H9 (cell line): ENCODE measurements around the gene TMEM213. TPM values are rescaled to one million over a fixed set of nuclear protein-coding genes. Genes with fewer than 3 reads are reported as not detected.

Experiments used
- DNase-seq: peaks from one replicate; pipeline ENCODE4 v3.0.0-alpha.2; 2017
- H2AFZ ChIP-seq: one replicate; pipeline ENCODE4 v1.6.1; 2013; ENCODE audit warnings: mild to moderate bottlenecking, low read length, control low read depth, moderate library complexity
- H2AK5ac ChIP-seq: 2 replicates; pipeline ENCODE4 v1.6.1; 2013; ENCODE audit warnings: low read length, control low read depth, mixed read lengths; ENCODE audit not compliant: insufficient read length
- H2BK120ac ChIP-seq: one replicate; pipeline ENCODE4 v1.6.1; 2013; ENCODE audit warnings: low read depth, mild to moderate bottlenecking, low read length, control low read depth, inconsistent platforms; ENCODE audit not compliant: poor library complexity, severe bottlenecking
- H2BK12ac ChIP-seq: 2 replicates; pipeline ENCODE4 v1.6.1; 2013; ENCODE audit warnings: low read length, control low read depth, mixed read lengths, low read depth; ENCODE audit not compliant: insufficient read length
- H2BK15ac ChIP-seq: 2 replicates; pipeline ENCODE4 v1.6.1; 2013; ENCODE audit warnings: low read depth, low read length, control low read depth
- H2BK20ac ChIP-seq: one replicate; pipeline ENCODE4 v1.6.1; 2013; ENCODE audit warnings: low read depth, mild to moderate bottlenecking, low read length, control low read depth, inconsistent platforms; ENCODE audit not compliant: poor library complexity, severe bottlenecking
- H2BK5ac ChIP-seq: 2 replicates; pipeline ENCODE4 v1.6.1; 2013; ENCODE audit warnings: low read length, control low read depth, mixed read lengths; ENCODE audit not compliant: insufficient read length
- H3K14ac ChIP-seq: 2 replicates; pipeline ENCODE4 v1.6.1; 2013; ENCODE audit warnings: low read length, control low read depth; ENCODE audit not compliant: insufficient read depth
- H3K18ac ChIP-seq: 2 replicates; pipeline ENCODE4 v1.6.1; 2013; ENCODE audit warnings: low read depth, mild to moderate bottlenecking, mixed read lengths, low read length, control low read depth; ENCODE audit not compliant: insufficient read length
- H3K23ac ChIP-seq: 2 replicates; pipeline ENCODE4 v1.6.1; 2013; ENCODE audit warnings: low read length, control low read depth, mixed read lengths, low read depth; ENCODE audit not compliant: insufficient read length
- H3K23me2 ChIP-seq: 2 replicates; pipeline ENCODE4 v1.6.1; 2013; ENCODE audit warnings: low read depth, mild to moderate bottlenecking, mixed read lengths, low read length, control low read depth; ENCODE audit not compliant: insufficient read length, poor library complexity, severe bottlenecking
- H3K27ac ChIP-seq: 2 replicates; pipeline ENCODE4 v1.5.1; 2013; ENCODE audit warnings: low read length, control low read depth, mixed read lengths, low read depth; ENCODE audit not compliant: insufficient read length
- H3K27me3 ChIP-seq: 2 replicates; pipeline ENCODE4 v1.6.1; 2013; ENCODE audit warnings: low read length, control low read depth, inconsistent platforms; ENCODE audit not compliant: insufficient read depth
- H3K4ac ChIP-seq: 2 replicates; pipeline ENCODE4 v1.6.1; 2013; ENCODE audit warnings: low read depth, mild to moderate bottlenecking, control low read depth, inconsistent platforms, low read length, moderate library complexity
- H3K4me1 ChIP-seq: 2 replicates; pipeline ENCODE4 v1.6.1; 2013; ENCODE audit warnings: low read length, control low read depth, inconsistent platforms; ENCODE audit not compliant: insufficient read depth
- H3K4me2 ChIP-seq: 2 replicates; pipeline ENCODE4 v1.6.1; 2013; ENCODE audit warnings: low read length, control low read depth, mixed read lengths; ENCODE audit not compliant: insufficient read length, insufficient read depth
- H3K56ac ChIP-seq: 2 replicates; pipeline ENCODE4 v1.6.1; 2013; ENCODE audit warnings: low read depth, mild to moderate bottlenecking, mixed read lengths, low read length, control low read depth; ENCODE audit not compliant: insufficient read length
- H3K79me1 ChIP-seq: 2 replicates; pipeline ENCODE4 v1.6.1; 2013; ENCODE audit warnings: low read depth, mild to moderate bottlenecking, moderate library complexity, low read length, control low read depth, inconsistent platforms; ENCODE audit not compliant: insufficient read depth, poor library complexity, severe bottlenecking
- H3K79me2 ChIP-seq: 2 replicates; pipeline ENCODE4 v1.6.1; 2013; ENCODE audit warnings: low read length, control low read depth, inconsistent platforms; ENCODE audit not compliant: insufficient read depth
- H3K9ac ChIP-seq: 2 replicates; pipeline ENCODE4 v1.6.1; 2013; ENCODE audit warnings: low read length, control low read depth, mixed read lengths; ENCODE audit not compliant: insufficient read length; ENCODE audit errors: extremely low read depth
- H3K9me3 ChIP-seq: one replicate; pipeline ENCODE4 v1.6.1; 2013; ENCODE audit warnings: low read depth, low read length, inconsistent platforms; ENCODE audit not compliant: control insufficient read depth
- H3T11ph ChIP-seq: one replicate; pipeline ENCODE4 v1.6.1; 2013; ENCODE audit warnings: mild to moderate bottlenecking, low read length, control low read depth, inconsistent platforms
- H4K20me1 ChIP-seq: one replicate; pipeline ENCODE4 v1.6.1; 2013; ENCODE audit not compliant: control insufficient read depth, insufficient read length, insufficient read depth
- H4K5ac ChIP-seq: 2 replicates; pipeline ENCODE4 v1.6.1; 2013; ENCODE audit warnings: low read depth, mild to moderate bottlenecking, mixed read lengths, low read length, control low read depth; ENCODE audit not compliant: insufficient read length
- H4K8ac ChIP-seq: replicated peaks from 2 replicates; pipeline ENCODE4 v1.6.1; 2013; ENCODE audit warnings: low read length, control low read depth, mixed read lengths, low read depth; ENCODE audit not compliant: insufficient read length
- H4K91ac ChIP-seq: 2 replicates; pipeline ENCODE4 v1.6.1; 2013; ENCODE audit warnings: low read depth, mild to moderate bottlenecking, moderate library complexity, mixed read lengths, low read length, control low read depth; ENCODE audit not compliant: insufficient read length
- H3K27ac Mint-ChIP-seq, 3 experiments: 2 replicates in 2 of 3; 3 replicates in 1 of 3; pipeline ENCODE4 v1.8.0; 2020 to 2021; ENCODE audit warnings: mixed read lengths in 3 of 3, mild to moderate bottlenecking in 1 of 3, moderate library complexity in 1 of 3
- H3K27me3 Mint-ChIP-seq: 2 replicates; pipeline ENCODE4 v1.8.0; 2021; ENCODE audit warnings: low read depth, mild to moderate bottlenecking, moderate library complexity, mixed read lengths
- H3K36me3 Mint-ChIP-seq, 3 experiments: 2 replicates in 2 of 3; 3 replicates in 1 of 3; pipeline ENCODE4 v1.8.0; 2020 to 2021; ENCODE audit warnings: low read depth in 3 of 3, mixed read lengths in 3 of 3; ENCODE audit not compliant: insufficient read depth in 1 of 3
- H3K4me1 Mint-ChIP-seq, 2 experiments: 2 replicates each; pipeline ENCODE4 v1.8.0; 2020; ENCODE audit warnings: mixed read lengths in 2 of 2
- H3K4me3 Mint-ChIP-seq, 2 experiments: 2 replicates in 1 of 2; 3 replicates in 1 of 2; pipeline ENCODE4 v1.8.0; 2020 to 2021; ENCODE audit warnings: mild to moderate bottlenecking in 2 of 2, mixed read lengths in 2 of 2, moderate library complexity in 1 of 2
- H3K9me3 Mint-ChIP-seq, 2 experiments: 2 replicates in 1 of 2; 3 replicates in 1 of 2; pipeline ENCODE4 v1.8.0; 2020; ENCODE audit warnings: mild to moderate bottlenecking in 2 of 2, mixed read lengths in 2 of 2, moderate library complexity in 1 of 2
- WGBS: extraction: QIAGEN DNeasy Blood & Tissue Kit; methylation state at CpG from one replicate; pipeline ENCODE4 v1.1.7; 2013; ENCODE audit warnings: missing lambda C conversion rate, low lambda C conversion rate, mixed read lengths; ENCODE audit not compliant: insufficient read length; ENCODE audit errors: extremely low coverage; 5-methylcytosine and 5-hydroxymethylcytosine counted together
- total RNA-seq: library from RNA; stranded (reverse); gene quantifications from 2 replicates; pipeline ENCODE4 v1.2.1, GENCODE V29; 2021
- TF ChIP-seq, protein P1 (sequence below): fragments of 200-600 bp; sonication (generic); conservative IDR thresholded peaks from 3 replicates; pipeline ENCODE4 v1.8.0; 2021; ENCODE audit warnings: antibody characterized with exemption, mild to moderate bottlenecking

Gene TMEM213
- total RNA-seq, 1 experiment from 2014 or later: 0.22 TPM

- Mint-ChIP-seq H3K4me1 (peaks cover 0 to 5% of the 10 kb centered on the region in 2 experiments; a peak in 1 of 4 replicates), H3K36me3 (peaks cover 16 to 40% (median 31%) of the 10 kb centered on the region in 3 experiments; a peak in 6 of 7 replicates), H3K27me3 (no peaks in the 10 kb centered on the region; the same call in 1 of the 2 replicates), H3K9me3 (no peaks in the 10 kb centered on the region), H3K4me3 (no peak overlapping the region), H3K27ac (no peak overlapping the region)
- Histone ChIP-seq H3T11ph (no peak overlapping the region), H2BK12ac (no peak overlapping the region), H3K23ac (no peak overlapping the region), H3K27me3 (no peaks in the 10 kb centered on the region), H3K14ac (no peak overlapping the region), H3K18ac (no peak overlapping the region), H3K23me2 (no peaks in the 10 kb centered on the region), H3K9me3 (no peaks in the 10 kb centered on the region), H2BK20ac (no peak overlapping the region), H3K56ac (no peak overlapping the region), H4K91ac (no peak overlapping the region), H3K27ac (no peak overlapping the region), H3K79me2 (no peaks in the 10 kb centered on the region), H2BK120ac (no peak overlapping the region), H3K4ac (no peak overlapping the region), H2AFZ (no peak overlapping the region), H3K9ac (no peak overlapping the region), H4K8ac (no peak overlapping the region), H3K4me2 (no peak overlapping the region), H2BK5ac (no peak overlapping the region), H4K20me1 (no peaks in the 10 kb centered on the region), H3K79me1 (no peaks in the 10 kb centered on the region), H2AK5ac (no peak overlapping the region), H4K5ac (no peak overlapping the region), H3K4me1 (no peaks in the 10 kb centered on the region), H2BK15ac (no peak overlapping the region)
- no CpG with 5 or more reads among the region's 5 CpGs for WGBS
- TF ChIP-seq, protein P1, sequence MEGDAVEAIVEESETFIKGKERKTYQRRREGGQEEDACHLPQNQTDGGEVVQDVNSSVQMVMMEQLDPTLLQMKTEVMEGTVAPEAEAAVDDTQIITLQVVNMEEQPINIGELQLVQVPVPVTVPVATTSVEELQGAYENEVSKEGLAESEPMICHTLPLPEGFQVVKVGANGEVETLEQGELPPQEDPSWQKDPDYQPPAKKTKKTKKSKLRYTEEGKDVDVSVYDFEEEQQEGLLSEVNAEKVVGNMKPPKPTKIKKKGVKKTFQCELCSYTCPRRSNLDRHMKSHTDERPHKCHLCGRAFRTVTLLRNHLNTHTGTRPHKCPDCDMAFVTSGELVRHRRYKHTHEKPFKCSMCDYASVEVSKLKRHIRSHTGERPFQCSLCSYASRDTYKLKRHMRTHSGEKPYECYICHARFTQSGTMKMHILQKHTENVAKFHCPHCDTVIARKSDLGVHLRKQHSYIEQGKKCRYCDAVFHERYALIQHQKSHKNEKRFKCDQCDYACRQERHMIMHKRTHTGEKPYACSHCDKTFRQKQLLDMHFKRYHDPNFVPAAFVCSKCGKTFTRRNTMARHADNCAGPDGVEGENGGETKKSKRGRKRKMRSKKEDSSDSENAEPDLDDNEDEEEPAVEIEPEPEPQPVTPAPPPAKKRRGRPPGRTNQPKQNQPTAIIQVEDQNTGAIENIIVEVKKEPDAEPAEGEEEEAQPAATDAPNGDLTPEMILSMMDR: no peak
- DNase-seq: no peak
Measured at GRCh38 chr7:138873220-138873892, 75.6 kb downstream of the TMEM213 start.
